ENCODE results near the gene WDR5B.

WDR5B gene

DNA sequence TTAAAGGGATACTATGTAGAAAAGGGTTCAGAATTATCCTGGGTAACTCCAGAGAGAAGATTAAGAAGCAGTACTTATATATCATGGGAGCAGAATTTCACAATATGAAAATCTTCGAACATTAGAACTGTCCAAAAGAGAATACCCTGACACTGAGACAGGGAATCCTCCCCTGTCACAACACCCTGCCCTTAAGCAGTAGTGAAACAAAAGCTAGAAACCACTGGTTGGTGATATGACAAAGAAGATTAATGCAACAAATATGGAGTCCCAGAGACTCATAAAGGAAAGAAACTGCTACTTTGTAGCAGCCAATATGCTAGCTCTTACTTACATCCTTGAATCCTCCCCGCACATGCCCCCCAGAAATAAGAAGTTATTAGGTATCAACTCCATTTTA is 51.4 kb downstream of the WDR5B start:
- no peak for DNase-seq
